Right lobe of liver (tissue), 6 donors: ENCODE results near the gene TRPM3. TPM values are rescaled to one million over a fixed set of nuclear protein-coding genes. Genes with fewer than 3 reads are reported as not detected.

Experiments used
- ATAC-seq, 4 donors: fragments of 200-7000 bp; cut with Tn5 transposase; one replicate each; pipeline ENCODE4 v1.9.1; 2020; ENCODE audit warnings: mild to moderate bottlenecking in 4 of 4, moderate library complexity in 4 of 4
- DNase-seq, 3 donors: peaks; one replicate each; pipeline ENCODE4 v3.0.0-alpha.2; 2020
- H3K27ac ChIP-seq, 3 donors: fragments of 200-600 bp; one replicate each; pipeline ENCODE4 v1.8.0; 2022
- H3K27me3 ChIP-seq, 2 donors: fragments of 200-600 bp; one replicate each; pipeline ENCODE4 v1.8.0; 2022
- H3K36me3 ChIP-seq, 4 donors: fragments of 200-600 bp; sonication (generic) in 1 of 4; one replicate each; pipeline versions ENCODE4 v1.5.1 to v1.8.0; 2017 to 2022; ENCODE audit warnings: control low read depth in 1 of 4
- H3K4me1 ChIP-seq, 4 donors: fragments of 200-600 bp; sonication (generic) in 1 of 4; one replicate each; pipeline versions ENCODE4 v1.5.1 to v1.8.0; 2017 to 2022; ENCODE audit warnings: control low read depth in 1 of 4
- H3K4me3 ChIP-seq, 3 donors: fragments of 200-600 bp; one replicate each; pipeline ENCODE4 v1.8.0; 2022
- H3K9me3 ChIP-seq, 4 donors: fragments of 200-600 bp; sonication (generic) in 1 of 4; one replicate each; pipeline versions ENCODE4 v1.5.1 to v1.8.0; 2017 to 2022; ENCODE audit warnings: control low read depth in 1 of 4
- POLR2A ChIP-seq: fragments of 450-650 bp; IDR thresholded peaks from one replicate; pipeline ENCODE4 v1.6.1; 2017; ENCODE audit warnings: antibody characterized with exemption, mild to moderate bottlenecking
- WGBS: methylation state at CpG from one replicate; pipeline ENCODE4 v1.1.6; 2018; ENCODE audit warnings: low coverage, low lambda C conversion rate; ENCODE audit not compliant: insufficient coverage; ENCODE audit errors: missing lambda C conversion rate; 5-methylcytosine and 5-hydroxymethylcytosine counted together
- intact Hi-C, 2 donors: fragments of 100-400 bp; cut with DNase I; formaldehyde crosslinking; loops; one replicate each; pipeline versions ENCODE4 v1.11.2 to v1.14.1; 2022
- total RNA-seq, 6 experiments: library from RNA; depleted of rRNA in 2 of 6; stranded (reverse); fragments of >200 nt in 2 of 6; fragmentation: NEBNext Ultra II Directional in 3 of 6; extraction: Animal tissue kit (Norgen Biotek cat#: 25700) in 3 of 6; gene quantifications; one replicate each; pipeline versions ENCODE4 v1.1.0 to v1.2.4, GENCODE V29; 2016 to 2023
- TF ChIP-seq, protein P1 (sequence below), 4 donors: fragments of 200-600 bp in 3 of 4; fragments of 450-650 bp in 1 of 4; IDR thresholded peaks; one replicate each; pipeline versions ENCODE4 v1.5.1 to v1.8.0; 2016 to 2022; ENCODE audit warnings: antibody characterized with exemption in 4 of 4, mild to moderate bottlenecking in 2 of 4
- donor health status: DM: no; HTN: yes; CAD: no.
- donor health status: DM: no; HTN: no; CAD: no.
- donor health status: DM: no; HTN: no; CAD: no.
- donor health status: DM: no; HTN: yes; CAD: no.
- donor health status: DM: no; HTN: yes; CAD: no.

TRPM3 gene
- total RNA-seq, 6 experiments from 2014 or later, result 0.26 to 0.56 (median 0.39) TPM

DNA sequence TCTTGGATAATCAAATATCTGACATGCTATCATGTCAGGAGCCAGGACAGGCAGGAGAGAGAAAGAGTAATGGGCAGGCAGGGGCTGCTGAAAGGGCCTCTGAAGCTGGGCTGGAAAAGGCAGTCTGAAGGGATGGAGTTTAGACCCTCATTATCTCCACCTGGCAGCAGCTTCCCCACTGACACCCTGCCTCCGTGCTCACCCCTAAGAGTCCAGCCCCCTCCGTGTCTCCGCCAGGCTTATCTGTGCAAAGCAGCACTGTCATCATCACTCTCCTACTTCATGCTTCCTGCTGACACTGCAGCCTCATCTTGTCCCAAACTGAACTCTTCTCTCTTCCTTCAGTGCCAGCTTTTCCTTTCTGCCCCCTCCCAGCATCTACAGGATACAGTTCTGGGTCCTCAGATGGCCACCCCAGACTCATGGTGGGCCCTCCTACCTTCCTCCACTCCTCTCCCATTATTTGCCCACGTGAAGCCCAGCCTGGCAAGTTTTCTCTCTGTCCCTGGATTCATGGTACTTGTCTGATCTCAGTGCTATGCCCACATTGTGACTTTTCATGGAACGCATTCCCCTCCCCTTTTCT is 636.1 kb downstream of the TRPM3 start:
- 50% methylated on average over 2 of the region's 5 CpGs for WGBS
- TF ChIP-seq, protein P1, sequence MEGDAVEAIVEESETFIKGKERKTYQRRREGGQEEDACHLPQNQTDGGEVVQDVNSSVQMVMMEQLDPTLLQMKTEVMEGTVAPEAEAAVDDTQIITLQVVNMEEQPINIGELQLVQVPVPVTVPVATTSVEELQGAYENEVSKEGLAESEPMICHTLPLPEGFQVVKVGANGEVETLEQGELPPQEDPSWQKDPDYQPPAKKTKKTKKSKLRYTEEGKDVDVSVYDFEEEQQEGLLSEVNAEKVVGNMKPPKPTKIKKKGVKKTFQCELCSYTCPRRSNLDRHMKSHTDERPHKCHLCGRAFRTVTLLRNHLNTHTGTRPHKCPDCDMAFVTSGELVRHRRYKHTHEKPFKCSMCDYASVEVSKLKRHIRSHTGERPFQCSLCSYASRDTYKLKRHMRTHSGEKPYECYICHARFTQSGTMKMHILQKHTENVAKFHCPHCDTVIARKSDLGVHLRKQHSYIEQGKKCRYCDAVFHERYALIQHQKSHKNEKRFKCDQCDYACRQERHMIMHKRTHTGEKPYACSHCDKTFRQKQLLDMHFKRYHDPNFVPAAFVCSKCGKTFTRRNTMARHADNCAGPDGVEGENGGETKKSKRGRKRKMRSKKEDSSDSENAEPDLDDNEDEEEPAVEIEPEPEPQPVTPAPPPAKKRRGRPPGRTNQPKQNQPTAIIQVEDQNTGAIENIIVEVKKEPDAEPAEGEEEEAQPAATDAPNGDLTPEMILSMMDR (IDR thresholded peaks at IDR 0.05), result no peak
- no peak for TF ChIP-seq POLR2A
- peak; percentile 39 to 58 (median 55) for DNase-seq
- Histone ChIP-seq H3K4me1 (peaks cover 0 to 29% (median 14%) of the 10 kb centered on the region in 4 donors), H3K4me3 (no peak overlapping the region), H3K27me3 (no peaks in the 10 kb centered on the region), H3K36me3 (no peaks in the 10 kb centered on the region), H3K27ac (peak overlapping the region in 2 of 3 donors; percentile 27 to 62), H3K9me3 (no peaks in the 10 kb centered on the region)
- intact Hi-C loops, result loop anchor here in 1 of 2 donors (10.0 kb wide), 1 partner anchor 61 kb away; no protein-coding TSS in a partner anchor
- ATAC-seq, result peak; percentile 30 to 65 (median 49)

DNA sequence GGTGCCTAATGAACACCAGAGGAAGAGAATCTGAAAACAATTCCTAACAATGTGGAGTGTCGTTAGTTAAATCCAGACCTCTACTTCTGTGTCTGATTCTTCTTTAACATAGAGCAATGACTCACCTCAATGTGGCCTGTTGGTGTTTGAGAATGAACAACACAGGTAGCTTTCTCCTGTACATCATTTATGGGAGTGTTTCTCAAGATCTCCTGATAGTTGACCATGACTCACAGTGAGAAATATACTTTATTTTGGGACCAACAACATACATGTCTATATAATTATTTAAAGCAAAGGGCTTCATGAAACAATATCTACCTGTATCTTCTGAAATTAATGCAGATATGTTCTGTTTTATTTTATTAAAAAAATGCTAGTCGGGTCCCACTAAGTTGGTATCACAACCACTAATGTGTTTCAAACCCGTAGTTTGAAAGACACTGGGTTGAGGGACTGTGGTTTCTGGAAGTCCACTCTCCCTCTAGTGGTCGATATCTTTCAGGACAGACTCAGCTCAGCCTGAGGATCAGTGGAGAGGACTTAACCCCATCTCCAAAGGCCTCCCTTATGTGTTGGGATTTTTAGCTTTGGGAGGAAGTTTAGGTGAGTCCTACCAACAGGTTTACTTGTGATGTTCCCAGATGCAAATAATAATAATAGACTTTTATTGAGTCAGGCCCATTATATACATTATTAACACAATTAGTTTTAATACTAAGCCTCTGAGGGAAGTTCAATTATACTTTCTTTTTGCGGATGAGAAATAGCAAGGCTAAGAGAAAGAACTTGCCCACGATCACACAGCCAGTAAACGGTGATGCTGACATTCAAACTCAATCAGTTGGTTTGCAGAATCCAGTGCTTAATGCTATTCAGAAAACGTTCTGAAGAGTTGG is 636.9 kb downstream of the TRPM3 start:
- ATAC-seq (peak; percentile 72 to 77 (median 74)), DNase-seq (no peak)
- 31% methylated on average over 8 of the region's 8 CpGs for WGBS
- no peak for TF ChIP-seq POLR2A
- TF ChIP-seq, protein P1 (IDR thresholded peaks at IDR 0.05), result peak; percentile 75 to 80 (median 77)
- Histone ChIP-seq H3K4me1 (peaks cover 0 to 37% (median 18%) of the 10 kb centered on the region in 4 donors), H3K36me3 (no peaks in the 10 kb centered on the region), H3K4me3 (no peak overlapping the region), H3K27me3 (no peaks in the 10 kb centered on the region), H3K9me3 (no peaks in the 10 kb centered on the region), H3K27ac (peak overlapping the region; percentile 27 to 62 (median 29))
- intact Hi-C loops, result loop anchor here in 1 of 2 donors (10.0 kb wide), 1 partner anchor 60 kb away; no protein-coding TSS in a partner anchor

DNA sequence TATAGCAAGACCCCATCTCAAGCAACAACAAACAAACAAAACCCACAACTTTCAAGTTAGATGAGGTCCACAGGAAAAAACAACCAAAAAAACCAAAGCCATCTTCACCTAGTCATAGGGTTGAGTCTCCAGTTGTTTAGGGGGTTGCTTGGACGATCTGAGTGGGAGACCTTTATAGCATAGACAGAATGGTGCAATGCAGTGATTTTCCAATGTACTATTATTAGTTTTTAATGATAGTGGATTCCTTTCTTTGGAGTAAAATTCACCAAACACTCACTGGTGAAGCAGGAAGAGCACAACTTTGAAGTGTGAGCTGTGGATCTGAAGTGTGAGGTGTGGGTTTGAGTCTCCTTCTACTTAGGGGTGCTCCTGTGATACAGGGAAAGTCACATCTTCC is 640.0 kb downstream of the TRPM3 start:
- intact Hi-C loops, result loop anchor here (2.0 to 10.0 kb wide), 2 partner anchors 57 to 61 kb away; no protein-coding TSS in a partner anchor
- no peaks in the 10 kb centered on the region for H3K36me3 ChIP-seq
- H3K27ac ChIP-seq, result peak overlapping the region; percentile 78 to 94 (median 93)
- no peak for DNase-seq
- H3K9me3 ChIP-seq, result no peaks in the 10 kb centered on the region
- peaks cover 0 to 55% (median 26%) of the 10 kb centered on the region in 4 donors for H3K4me1 ChIP-seq
- 89% methylated on average over 1 of the region's 1 CpG for WGBS
- no peak overlapping the region for H3K4me3 ChIP-seq
- no peak for ATAC-seq
- no peaks in the 10 kb centered on the region for H3K27me3 ChIP-seq
- TF ChIP-seq POLR2A, result no peak
- TF ChIP-seq, protein P1 (IDR thresholded peaks at IDR 0.05), result no peak

DNA sequence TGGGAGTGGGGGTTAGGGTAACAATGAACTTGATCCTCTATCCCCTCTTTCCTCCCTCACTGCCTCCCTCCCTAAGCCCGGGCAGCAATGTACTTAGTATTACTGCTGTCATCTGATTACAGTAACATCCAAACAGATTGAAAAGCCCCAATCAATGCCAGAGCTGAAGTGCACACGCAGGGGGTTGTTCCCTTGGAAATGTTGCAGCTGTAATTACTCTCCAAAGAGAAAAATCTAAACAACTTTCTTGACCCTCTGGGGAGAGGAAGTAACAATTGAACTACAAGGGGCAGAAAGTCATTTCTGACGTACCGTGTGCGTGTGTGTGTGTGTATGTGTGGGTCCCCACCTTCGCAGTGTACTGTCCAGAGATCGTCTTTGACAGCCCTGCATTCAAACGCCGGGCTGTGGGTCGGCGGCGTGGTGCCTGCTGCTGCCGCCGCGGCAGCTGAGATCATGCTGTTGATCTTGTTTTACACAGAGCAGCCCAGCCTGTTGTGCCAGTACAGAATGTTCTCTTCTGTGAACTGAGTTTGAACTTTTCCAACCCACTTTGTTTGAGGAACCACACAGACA is 640.9 kb downstream of the TRPM3 start:
- 7% methylated on average over 7 of the region's 15 CpGs for WGBS

More for the DNA sequence above, 640.9 kb downstream of the TRPM3 start:
- peak; percentile 78 for TF ChIP-seq POLR2A
- TF ChIP-seq, protein P1 (IDR thresholded peaks at IDR 0.05), result no peak
- intact Hi-C loops, result loop anchor here (2.0 to 10.0 kb wide), 2 partner anchors 56 to 60 kb away; no protein-coding TSS in a partner anchor
- no peaks in the 10 kb centered on the region for H3K9me3 ChIP-seq
- peaks cover 0 to 59% (median 29%) of the 10 kb centered on the region in 4 donors for H3K4me1 ChIP-seq
- H3K27me3 ChIP-seq, result no peaks in the 10 kb centered on the region
- ATAC-seq, result peak; percentile 69 to 84 (median 78)
- H3K4me3 ChIP-seq, result peak overlapping the region in 2 of 3 donors; percentile 13 to 26
- H3K36me3 ChIP-seq, result no peaks in the 10 kb centered on the region
- DNase-seq, result peak; percentile 73 to 87 (median 83)
- peak overlapping the region; percentile 78 to 94 (median 93) for H3K27ac ChIP-seq
